Ishikawa (cell line): ENCODE measurements around the gene GPS2.
A peak's percentile ranks its signal among the peaks of the same experiment; 100 is the strongest.

ENCODE experiments used
- CEBPB ChIP-seq: IDR thresholded peaks from 2 replicates; pipeline ENCODE4 v1.6.1; 2012
- CREB1 ChIP-seq: IDR thresholded peaks from 2 replicates; pipeline ENCODE4 v1.6.1; 2012; ENCODE audit warnings: low read depth
- EGR1 ChIP-seq: IDR thresholded peaks from 2 replicates; pipeline ENCODE4 v1.6.1; 2012
- EP300 ChIP-seq: IDR thresholded peaks from 2 replicates; pipeline ENCODE4 v1.6.1; 2012; ENCODE audit warnings: borderline replicate concordance
- FOXM1 ChIP-seq: IDR thresholded peaks from 2 replicates; pipeline ENCODE4 v1.6.1; 2012; ENCODE audit warnings: low read depth, borderline replicate concordance
- NFIC ChIP-seq: IDR thresholded peaks from 2 replicates; pipeline ENCODE4 v1.6.1; 2012
- RAD21 ChIP-seq: IDR thresholded peaks from 2 replicates; pipeline ENCODE4 v1.6.1; 2012; ENCODE audit warnings: low read depth
- REST ChIP-seq: IDR thresholded peaks from 2 replicates; pipeline ENCODE4 v1.6.1; 2012; ENCODE audit warnings: low read depth, mild to moderate bottlenecking
- TAF1 ChIP-seq: IDR thresholded peaks from 2 replicates; pipeline ENCODE4 v1.6.1; 2012; ENCODE audit warnings: low read depth, mild to moderate bottlenecking
- TCF12 ChIP-seq: IDR thresholded peaks from 2 replicates; pipeline ENCODE4 v1.6.1; 2012; ENCODE audit warnings: low read depth
- TEAD4 ChIP-seq: IDR thresholded peaks from 2 replicates; pipeline ENCODE4 v1.6.1; 2012
- USF1 ChIP-seq: IDR thresholded peaks from 2 replicates; pipeline ENCODE4 v1.6.1; 2012
- YY1 ChIP-seq: IDR thresholded peaks from 2 replicates; pipeline ENCODE4 v1.6.1; 2012; ENCODE audit warnings: low read depth
- ZBTB7A ChIP-seq: IDR thresholded peaks from 2 replicates; pipeline ENCODE4 v1.6.1; 2012; ENCODE audit warnings: low read depth
- TF ChIP-seq, protein P1 (sequence below): IDR thresholded peaks from 2 replicates; pipeline ENCODE4 v1.6.1; 2012

GPS2 gene

GRCh38 chr17:7356756-7357155 is 41.6 kb upstream of the GPS2 start:
- TF ChIP-seq TCF12 = no peak

GRCh38 chr17:7356072-7356549 is 41.0 kb upstream of the GPS2 start:
- TF ChIP-seq RAD21 (peak; percentile 96), YY1 (0 out of 2 replicates have a peak, but pooled peaks have one; percentile 31), USF1 (no peak), EP300 (no peak), EGR1 (no peak)
- TF ChIP-seq, protein P1, sequence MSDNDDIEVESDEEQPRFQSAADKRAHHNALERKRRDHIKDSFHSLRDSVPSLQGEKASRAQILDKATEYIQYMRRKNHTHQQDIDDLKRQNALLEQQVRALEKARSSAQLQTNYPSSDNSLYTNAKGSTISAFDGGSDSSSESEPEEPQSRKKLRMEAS = 0 out of 2 replicates have a peak, but pooled peaks have one; percentile 23

GRCh38 chr17:7355573-7355972 is 40.4 kb upstream of the GPS2 start:
- TF ChIP-seq YY1 (no peak), ZBTB7A (no peak), EGR1 (no peak), REST (no peak), NFIC (no peak), FOXM1 (no peak), TAF1 (no peak), TEAD4 (no peak), CEBPB (no peak), CREB1 (no peak)
- TF ChIP-seq, protein P1 = no peak

DNA sequence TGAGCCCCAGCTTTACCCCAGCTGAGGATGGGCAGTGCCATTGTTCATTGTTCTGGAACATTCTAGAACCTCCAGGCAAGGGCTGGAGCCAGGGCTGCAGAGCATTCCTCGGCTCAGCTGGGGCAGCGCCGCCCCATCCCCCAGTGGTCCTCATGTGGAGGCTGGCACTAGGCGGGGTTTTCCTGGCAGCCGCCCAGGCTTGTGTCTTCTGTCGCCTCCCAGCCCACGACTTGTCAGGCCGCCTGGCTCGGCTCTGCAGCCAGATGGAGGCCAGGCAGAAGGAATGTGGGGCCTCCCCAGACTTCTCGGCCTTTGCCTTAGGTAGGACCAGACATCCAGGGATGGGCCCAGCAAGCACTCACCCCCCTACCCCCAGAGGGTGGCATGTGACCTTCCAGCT is 39.9 kb upstream of the GPS2 start, which contains the start of gene TMEM95:
TSS of gene TMEM95 (plus strand) at position 104 of the 400 bp plus-strand sequence. CDS start at position 153, 49 bp downstream.
- TF ChIP-seq ZBTB7A (no peak), TEAD4 (no peak), RAD21 (no peak), EP300 (no peak), CEBPB (no peak), YY1 (no peak), TAF1 (no peak), TCF12 (no peak), FOXM1 (no peak)

DNA sequence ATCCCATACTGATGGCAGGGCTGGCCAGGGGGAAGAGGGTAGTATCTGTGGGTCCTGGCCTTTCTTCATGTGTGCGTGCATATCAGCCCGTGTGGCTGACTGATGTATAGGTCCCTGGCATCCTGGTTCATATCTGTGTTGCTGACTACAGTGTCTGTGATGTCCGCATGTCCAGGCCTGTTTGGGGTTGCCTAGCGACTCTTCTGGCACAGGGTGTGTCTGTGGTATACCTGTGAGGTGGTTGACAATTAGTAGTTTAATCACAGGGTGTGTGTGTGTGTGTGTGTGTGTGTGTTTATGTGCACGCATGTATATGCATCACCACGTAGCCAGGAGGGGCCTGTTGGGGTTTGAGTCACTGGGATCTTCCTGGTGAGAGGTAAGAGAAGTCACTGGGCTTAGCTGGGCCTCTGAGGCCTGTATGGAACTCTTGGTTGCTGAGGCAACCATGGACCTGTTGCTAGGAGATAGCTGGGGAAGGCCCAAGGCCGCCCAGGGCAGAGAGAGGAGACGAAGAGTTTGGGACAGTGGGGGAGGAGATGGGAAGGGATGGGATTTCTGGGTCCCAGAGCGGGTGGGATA is 39.2 kb upstream of the GPS2 start:
- TF ChIP-seq EGR1 (no peak), TEAD4 (no peak)

DNA sequence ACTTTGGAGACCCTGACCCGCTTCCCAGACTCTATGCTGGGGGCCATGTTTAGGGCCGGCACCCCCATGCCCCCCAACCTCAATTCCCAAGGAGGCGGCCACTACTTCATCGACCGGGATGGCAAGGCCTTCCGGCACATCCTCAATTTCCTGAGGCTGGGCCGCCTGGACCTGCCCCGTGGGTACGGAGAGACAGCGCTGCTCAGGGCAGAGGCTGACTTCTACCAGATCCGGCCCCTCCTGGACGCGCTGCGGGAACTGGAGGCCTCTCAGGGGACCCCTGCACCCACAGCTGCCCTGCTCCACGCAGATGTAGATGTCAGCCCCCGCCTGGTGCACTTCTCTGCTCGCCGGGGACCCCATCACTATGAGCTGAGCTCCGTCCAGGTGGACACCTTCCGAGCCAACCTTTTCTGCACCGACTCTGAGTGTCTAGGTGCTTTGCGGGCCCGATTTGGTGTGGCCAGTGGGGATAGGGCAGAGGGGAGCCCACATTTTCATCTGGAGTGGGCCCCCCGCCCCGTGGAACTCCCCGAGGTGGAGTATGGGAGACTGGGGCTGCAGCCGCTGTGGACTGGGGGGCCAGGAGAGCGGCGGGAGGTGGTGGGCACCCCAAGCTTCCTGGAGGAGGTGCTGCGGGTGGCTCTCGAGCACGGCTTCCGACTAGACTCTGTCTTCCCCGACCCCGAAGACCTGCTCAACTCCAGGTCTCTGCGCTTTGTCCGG is 37.9 kb upstream of the GPS2 start:
- TF ChIP-seq CEBPB = no peak
- no peak for TF ChIP-seq RAD21
- TF ChIP-seq TEAD4 = no peak
- no peak for TF ChIP-seq YY1
- no peak for TF ChIP-seq REST
- no peak for TF ChIP-seq TAF1

- TF ChIP-seq RAD21 = no peak
- no peak for TF ChIP-seq TEAD4
- TF ChIP-seq TAF1 = no peak
- no peak for TF ChIP-seq EP300
- no peak for TF ChIP-seq REST
Observed at GRCh38 chr17:7352503-7352889, 37.3 kb upstream of the GPS2 start.
